ENCODE results near the gene ITSN1. TPM values are rescaled to one million over a fixed set of nuclear protein-coding genes. Genes with fewer than 3 reads are reported as not detected.

Gene ITSN1
- total RNA-seq, 4 donors from 2014 or later: 37.0 to 123 (median 61.1) TPM

DNA sequence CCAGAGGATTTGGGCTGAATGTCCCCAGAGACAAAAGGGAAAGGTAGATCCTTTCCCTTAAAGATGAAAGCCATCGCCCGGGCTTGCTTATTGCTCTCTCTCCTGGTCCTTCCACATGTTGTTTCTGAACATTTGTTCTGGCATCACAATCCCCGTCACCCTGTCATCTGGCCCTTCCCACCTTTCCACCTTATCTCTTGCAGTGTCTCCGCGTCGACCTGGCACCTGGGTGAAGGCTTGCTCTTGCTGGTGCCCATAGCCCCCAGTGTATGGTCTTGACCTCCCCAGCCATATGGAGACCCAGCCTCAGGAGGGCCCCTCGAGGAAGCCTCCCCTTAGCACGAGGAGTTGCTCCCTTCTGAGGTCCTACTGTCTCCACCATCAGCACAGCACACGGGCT, 208.7 kb downstream of the ITSN1 start:
- Histone ChIP-seq H3K27me3 (no peaks in the 10 kb centered on the region), H3K4me1 (peaks cover 0 to 5% (median 2%) of the 10 kb centered on the region in 4 donors), H3K9me3 (no peaks in the 10 kb centered on the region), H3K4me3 (no peak overlapping the region), H3K27ac (no peak overlapping the region), H3K36me3 (no peaks in the 10 kb centered on the region)
- TF ChIP-seq POLR2AphosphoS5 (IDR thresholded peaks at IDR 0.05) (no peak), POLR2A (IDR thresholded peaks at IDR 0.05) (no peak), EP300 (IDR thresholded peaks at IDR 0.05; ENCODE audit: low read depth) (no peak)
- TF ChIP-seq, protein P1, sequence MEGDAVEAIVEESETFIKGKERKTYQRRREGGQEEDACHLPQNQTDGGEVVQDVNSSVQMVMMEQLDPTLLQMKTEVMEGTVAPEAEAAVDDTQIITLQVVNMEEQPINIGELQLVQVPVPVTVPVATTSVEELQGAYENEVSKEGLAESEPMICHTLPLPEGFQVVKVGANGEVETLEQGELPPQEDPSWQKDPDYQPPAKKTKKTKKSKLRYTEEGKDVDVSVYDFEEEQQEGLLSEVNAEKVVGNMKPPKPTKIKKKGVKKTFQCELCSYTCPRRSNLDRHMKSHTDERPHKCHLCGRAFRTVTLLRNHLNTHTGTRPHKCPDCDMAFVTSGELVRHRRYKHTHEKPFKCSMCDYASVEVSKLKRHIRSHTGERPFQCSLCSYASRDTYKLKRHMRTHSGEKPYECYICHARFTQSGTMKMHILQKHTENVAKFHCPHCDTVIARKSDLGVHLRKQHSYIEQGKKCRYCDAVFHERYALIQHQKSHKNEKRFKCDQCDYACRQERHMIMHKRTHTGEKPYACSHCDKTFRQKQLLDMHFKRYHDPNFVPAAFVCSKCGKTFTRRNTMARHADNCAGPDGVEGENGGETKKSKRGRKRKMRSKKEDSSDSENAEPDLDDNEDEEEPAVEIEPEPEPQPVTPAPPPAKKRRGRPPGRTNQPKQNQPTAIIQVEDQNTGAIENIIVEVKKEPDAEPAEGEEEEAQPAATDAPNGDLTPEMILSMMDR (IDR thresholded peaks at IDR 0.05): no peak
- DNase-seq: no peak
- WGBS, 2 donors (ENCODE audit: low coverage in 1 of 2): 90 to 93% methylated on average over 3 to 9 of the region's 9 CpGs
- in situ Hi-C loops (cut with MboI; ENCODE audit: low pct_ligation_motif_present in 1 of 4, low pct_unique_long_range_greater_than_20kb in 1 of 4, low sequenced_read_pairs in 3 of 4): no loop called here
- intact Hi-C loops (cut with DNase I; ENCODE audit: low total_unique reads): no loop called here

DNA sequence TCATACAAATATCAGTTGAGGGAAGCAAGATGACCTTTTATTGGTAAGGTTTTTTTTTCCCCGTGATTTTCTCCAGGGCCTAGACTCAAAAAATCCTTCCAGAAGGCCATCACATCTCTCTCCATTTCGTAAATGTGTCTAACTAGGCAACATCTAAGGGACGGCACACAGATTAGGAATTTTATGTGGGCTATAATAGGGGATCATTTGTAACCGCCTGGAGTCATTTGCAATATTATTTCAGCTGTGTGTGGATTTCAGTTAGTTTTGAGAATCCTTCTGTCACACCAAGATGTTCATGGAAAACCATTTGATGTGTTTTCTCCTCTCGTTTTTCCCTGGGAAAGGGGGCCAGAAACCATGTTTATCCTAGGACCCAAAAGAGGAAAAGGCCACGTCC, 210.2 kb downstream of the ITSN1 start:
- TF ChIP-seq POLR2AphosphoS5 (IDR thresholded peaks at IDR 0.05) (no peak), POLR2A (IDR thresholded peaks at IDR 0.05) (no peak), EP300 (IDR thresholded peaks at IDR 0.05; ENCODE audit: low read depth) (no peak)
- TF ChIP-seq, protein P1 (IDR thresholded peaks at IDR 0.05): no peak
- Histone ChIP-seq H3K36me3 (no peaks in the 10 kb centered on the region), H3K4me3 (no peak overlapping the region), H3K27me3 (no peaks in the 10 kb centered on the region), H3K4me1 (peaks cover 0 to 5% (median 2%) of the 10 kb centered on the region in 4 donors), H3K9me3 (no peaks in the 10 kb centered on the region), H3K27ac (no peak overlapping the region)
- DNase-seq: no peak
- in situ Hi-C loops (cut with MboI; ENCODE audit: low pct_ligation_motif_present in 1 of 4, low pct_unique_long_range_greater_than_20kb in 1 of 4, low sequenced_read_pairs in 3 of 4) (no loop called here), intact Hi-C loops (cut with DNase I; ENCODE audit: low total_unique reads) (no loop called here)
- WGBS, 2 donors (ENCODE audit: low coverage in 1 of 2): 69 to 81% methylated on average over 5 to 6 of the region's 6 CpGs

DNA sequence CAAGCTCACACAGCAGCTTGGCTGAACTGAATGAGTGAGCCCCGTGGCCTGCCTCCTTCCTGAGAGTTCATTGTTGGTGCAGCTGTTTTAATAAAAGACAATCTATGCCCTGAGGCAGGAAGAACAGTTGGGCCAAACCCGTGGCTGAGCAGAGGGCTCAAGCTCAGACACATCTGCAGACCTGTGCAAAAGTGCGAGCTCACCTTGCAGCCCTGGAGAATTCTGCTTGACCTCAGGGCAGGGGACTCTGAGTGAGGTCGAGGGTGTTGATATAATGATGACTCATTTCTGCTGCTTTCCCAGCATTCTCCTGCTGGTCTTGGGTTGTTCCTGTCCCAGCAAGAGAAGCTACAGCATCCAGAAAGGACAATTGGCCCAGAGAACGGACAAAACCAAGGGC, 212.3 kb downstream of the ITSN1 start:
- H3K27ac ChIP-seq: no peak overlapping the region
- no peaks in the 10 kb centered on the region for H3K4me1 ChIP-seq
- WGBS, 2 donors (ENCODE audit: low coverage in 1 of 2): 58% methylated on average over 5 of the region's 5 CpGs; no CpG with 5 or more reads in 1 of the 2 donors
- no peaks in the 10 kb centered on the region for H3K9me3 ChIP-seq
- no peaks in the 10 kb centered on the region for H3K36me3 ChIP-seq
- DNase-seq: no peak
- H3K27me3 ChIP-seq: no peaks in the 10 kb centered on the region
- intact Hi-C loops (cut with DNase I; ENCODE audit: low total_unique reads) (no loop called here), in situ Hi-C loops (cut with MboI; ENCODE audit: low pct_ligation_motif_present in 1 of 4, low pct_unique_long_range_greater_than_20kb in 1 of 4, low sequenced_read_pairs in 3 of 4) (no loop called here)
- TF ChIP-seq POLR2AphosphoS5 (IDR thresholded peaks at IDR 0.05) (no peak), EP300 (IDR thresholded peaks at IDR 0.05; ENCODE audit: low read depth) (no peak), POLR2A (IDR thresholded peaks at IDR 0.05) (no peak)
- TF ChIP-seq, protein P1 (IDR thresholded peaks at IDR 0.05): no peak
- H3K4me3 ChIP-seq: no peak overlapping the region

DNA sequence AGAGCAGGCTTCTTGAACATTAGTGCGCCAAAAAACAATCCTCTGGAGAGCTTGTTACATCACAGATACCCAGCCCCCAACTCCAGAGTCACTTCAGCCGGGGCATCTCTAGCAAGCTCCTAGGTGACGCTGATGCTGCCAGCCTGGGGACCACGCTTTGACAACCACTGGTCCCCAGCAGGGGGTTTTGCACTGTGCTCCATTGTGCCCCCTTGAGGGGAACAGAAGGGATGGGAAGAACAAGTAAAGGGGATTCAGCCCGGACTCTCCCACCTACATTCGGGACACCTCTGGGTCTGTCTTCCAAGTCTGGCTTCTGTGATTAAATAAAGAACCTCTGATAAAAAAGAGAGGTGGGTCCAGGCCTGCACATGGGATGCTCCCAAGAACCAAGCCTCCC, 212.9 kb downstream of the ITSN1 start:
- Histone ChIP-seq H3K27me3 (no peaks in the 10 kb centered on the region), H3K27ac (no peak overlapping the region), H3K4me3 (no peak overlapping the region), H3K36me3 (no peaks in the 10 kb centered on the region), H3K4me1 (no peaks in the 10 kb centered on the region), H3K9me3 (no peaks in the 10 kb centered on the region)
- in situ Hi-C loops (cut with MboI; ENCODE audit: low pct_ligation_motif_present in 1 of 4, low pct_unique_long_range_greater_than_20kb in 1 of 4, low sequenced_read_pairs in 3 of 4): no loop called here
- intact Hi-C loops (cut with DNase I; ENCODE audit: low total_unique reads): no loop called here
- no peak for DNase-seq
- 85 to 100% methylated on average over 1 to 6 of the region's 6 CpGs for WGBS, 2 donors (ENCODE audit: low coverage in 1 of 2)
- TF ChIP-seq, protein P1 (IDR thresholded peaks at IDR 0.05): no peak
- TF ChIP-seq EP300 (IDR thresholded peaks at IDR 0.05; ENCODE audit: low read depth) (no peak), POLR2AphosphoS5 (IDR thresholded peaks at IDR 0.05) (no peak), POLR2A (IDR thresholded peaks at IDR 0.05) (no peak)
